ENCODE data around the gene KATNBL1. TPM values are rescaled to one million over a fixed set of nuclear protein-coding genes. Genes with fewer than 3 reads are reported as not detected.

Gene KATNBL1, protein sequence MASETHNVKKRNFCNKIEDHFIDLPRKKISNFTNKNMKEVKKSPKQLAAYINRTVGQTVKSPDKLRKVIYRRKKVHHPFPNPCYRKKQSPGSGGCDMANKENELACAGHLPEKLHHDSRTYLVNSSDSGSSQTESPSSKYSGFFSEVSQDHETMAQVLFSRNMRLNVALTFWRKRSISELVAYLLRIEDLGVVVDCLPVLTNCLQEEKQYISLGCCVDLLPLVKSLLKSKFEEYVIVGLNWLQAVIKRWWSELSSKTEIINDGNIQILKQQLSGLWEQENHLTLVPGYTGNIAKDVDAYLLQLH
- total RNA-seq: 10 to 100 TPM; 39.8 to 66.6 (median 50.5) TPM

DNA sequence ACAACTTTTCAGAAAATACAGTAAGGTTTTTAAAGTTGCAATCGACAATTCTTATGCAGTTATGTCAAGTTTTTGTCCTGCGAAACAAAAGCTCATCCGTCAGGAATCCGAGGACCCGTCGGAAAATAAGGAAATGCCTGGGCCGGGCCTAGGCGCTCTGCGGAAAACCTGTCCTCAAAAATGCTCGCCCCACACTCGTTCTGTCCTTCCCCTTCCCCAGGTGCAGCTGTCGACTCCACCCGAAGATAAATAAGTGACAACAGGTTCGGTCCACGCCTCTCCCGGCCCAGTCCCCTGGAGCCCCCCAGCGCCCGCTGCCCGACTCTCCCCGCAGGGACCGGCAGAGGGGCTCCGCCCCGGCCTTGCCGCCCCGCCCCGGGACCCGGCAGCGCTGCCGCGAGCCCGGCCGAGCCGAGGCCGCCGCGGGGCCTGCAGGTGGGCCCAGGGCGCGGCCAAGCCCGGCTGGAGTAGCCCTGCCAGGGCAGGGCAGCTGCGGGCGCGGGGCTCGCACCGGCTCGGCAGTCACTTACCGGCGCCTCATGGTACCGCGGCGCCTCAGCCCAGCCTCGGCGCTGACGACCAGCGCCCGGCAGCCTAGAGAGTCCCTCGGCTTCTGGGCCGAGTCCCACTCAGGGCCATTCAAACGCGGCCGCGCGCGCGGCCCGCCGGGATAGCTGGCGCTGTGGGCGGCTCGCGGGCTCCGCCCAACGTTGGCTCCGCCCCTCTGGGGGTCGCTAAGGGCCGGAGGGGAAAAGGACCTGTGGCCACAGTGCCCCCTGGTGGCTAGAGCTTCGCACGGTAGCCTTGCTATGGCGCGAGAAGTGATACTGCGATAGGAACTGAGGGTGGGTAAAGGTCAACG lies at the start of gene KATNBL1:
Gene KATNBL1 (minus strand): TSS at position 676 of the 862 bp plus-strand sequence. CDS start 46,420 bp downstream, outside the sequence.
- peaks cover 8 to 9% of the 10 kb centered on the region in 2 donors for H3K4me1 ChIP-seq
- H3K36me3 ChIP-seq: no peaks in the 10 kb centered on the region
- H3K27me3 ChIP-seq: no peaks in the 10 kb centered on the region
- peak within 1 kb of the TSS; percentile 66 to 81 (median 75) for H3K27ac ChIP-seq
- 1% methylated on average over 18 to 46 of the region's 81 CpGs for WGBS, 2 donors
- peak within 1 kb of the TSS in 2 of 3 donors; percentile 44 to 78 for H3K4me3 ChIP-seq (replicated peaks in 1 of 3)
- intact Hi-C loops (cut with DNase I): loop anchor here (2.0 kb wide), 1 partner anchor 147 kb away; no protein-coding TSS in a partner anchor
- H3K9me3 ChIP-seq: no peaks in the 10 kb centered on the region
- peak in 1 of 2 donors; percentile 96 for TF ChIP-seq POLR2A (IDR thresholded peaks at IDR 0.05)
- TF ChIP-seq, protein P1, sequence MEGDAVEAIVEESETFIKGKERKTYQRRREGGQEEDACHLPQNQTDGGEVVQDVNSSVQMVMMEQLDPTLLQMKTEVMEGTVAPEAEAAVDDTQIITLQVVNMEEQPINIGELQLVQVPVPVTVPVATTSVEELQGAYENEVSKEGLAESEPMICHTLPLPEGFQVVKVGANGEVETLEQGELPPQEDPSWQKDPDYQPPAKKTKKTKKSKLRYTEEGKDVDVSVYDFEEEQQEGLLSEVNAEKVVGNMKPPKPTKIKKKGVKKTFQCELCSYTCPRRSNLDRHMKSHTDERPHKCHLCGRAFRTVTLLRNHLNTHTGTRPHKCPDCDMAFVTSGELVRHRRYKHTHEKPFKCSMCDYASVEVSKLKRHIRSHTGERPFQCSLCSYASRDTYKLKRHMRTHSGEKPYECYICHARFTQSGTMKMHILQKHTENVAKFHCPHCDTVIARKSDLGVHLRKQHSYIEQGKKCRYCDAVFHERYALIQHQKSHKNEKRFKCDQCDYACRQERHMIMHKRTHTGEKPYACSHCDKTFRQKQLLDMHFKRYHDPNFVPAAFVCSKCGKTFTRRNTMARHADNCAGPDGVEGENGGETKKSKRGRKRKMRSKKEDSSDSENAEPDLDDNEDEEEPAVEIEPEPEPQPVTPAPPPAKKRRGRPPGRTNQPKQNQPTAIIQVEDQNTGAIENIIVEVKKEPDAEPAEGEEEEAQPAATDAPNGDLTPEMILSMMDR (IDR thresholded peaks at IDR 0.05): peak; percentile 85 to 96 (median 92)
- DNase-seq: peak; percentile 96 to 98

DNA sequence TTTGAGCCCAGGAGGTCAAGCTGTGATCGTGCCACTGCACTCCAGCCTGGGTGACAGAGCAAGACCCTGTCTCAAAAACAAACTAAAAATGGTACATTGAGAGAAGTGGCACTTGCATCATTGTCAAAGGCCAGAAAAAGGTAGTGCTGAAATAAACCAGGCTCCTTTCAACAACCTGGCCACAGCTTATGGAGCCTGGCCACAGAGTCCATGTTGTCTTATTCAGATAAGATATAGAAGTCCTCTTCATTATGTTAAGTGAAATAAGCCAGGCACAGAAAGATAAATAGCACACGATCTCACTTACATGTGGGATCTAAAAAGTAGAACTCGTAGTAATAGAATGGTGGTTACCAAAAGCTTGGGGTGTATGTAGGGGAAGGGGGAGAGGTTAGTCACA lies 49.7 kb upstream of the KATNBL1 start:
- peaks cover 6 to 18% of the 10 kb centered on the region in 2 donors for H3K36me3 ChIP-seq
- H3K4me1 ChIP-seq: no peaks in the 10 kb centered on the region
- no peaks in the 10 kb centered on the region for H3K9me3 ChIP-seq
- no peaks in the 10 kb centered on the region for H3K27me3 ChIP-seq
- H3K4me3 ChIP-seq (replicated peaks in 1 of 3): no peak overlapping the region
- H3K27ac ChIP-seq: no peak overlapping the region
- no peak for DNase-seq
- intact Hi-C loops (cut with DNase I): no loop called here
- TF ChIP-seq, protein P1 (IDR thresholded peaks at IDR 0.05): no peak
- no peak for TF ChIP-seq POLR2A (IDR thresholded peaks at IDR 0.05)
- 90 to 94% methylated on average over 3 of the region's 3 CpGs for WGBS, 2 donors

DNA sequence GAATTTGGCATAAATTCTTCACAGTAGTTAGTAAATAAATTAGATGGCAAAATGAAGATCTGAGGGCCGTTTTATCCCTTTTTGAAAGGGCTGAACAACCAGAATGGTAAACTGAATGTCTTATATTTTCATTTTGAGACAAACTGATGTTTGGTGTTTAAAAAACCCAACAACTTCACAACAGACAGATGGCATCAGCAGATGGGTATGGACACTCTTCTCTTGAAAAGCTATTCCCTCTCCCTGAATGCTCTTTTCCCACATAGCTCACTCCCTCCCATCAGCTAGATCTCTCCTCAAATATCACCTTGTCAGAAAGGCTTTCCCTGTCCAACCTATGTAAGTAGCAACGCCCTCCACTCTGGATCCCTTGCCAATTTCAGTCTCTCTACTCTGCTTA lies 48.3 kb upstream of the KATNBL1 start:
- intact Hi-C loops (cut with DNase I): no loop called here
- H3K36me3 ChIP-seq: peaks cover 15 to 32% of the 10 kb centered on the region in 2 donors

DNA sequence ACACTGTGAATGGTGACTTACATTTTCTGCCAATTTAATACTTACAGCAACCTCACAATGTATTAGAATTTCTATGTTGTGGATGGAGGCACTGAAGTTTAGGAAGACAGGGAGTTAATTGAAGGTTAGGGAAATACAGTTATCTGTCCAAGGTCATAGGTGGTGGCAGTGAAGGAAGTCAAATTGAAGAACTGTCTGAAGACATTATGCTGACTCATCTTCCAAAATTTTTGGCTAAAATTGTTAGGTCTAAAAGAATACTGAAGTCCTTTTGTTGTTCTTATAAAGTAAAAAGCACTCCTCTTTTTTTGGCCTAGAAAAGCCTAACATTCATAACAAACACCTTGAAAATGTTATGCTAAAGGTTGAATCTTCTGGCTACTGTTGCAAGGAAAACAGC lies 42.6 kb upstream of the KATNBL1 start:
- intact Hi-C loops (cut with DNase I): no loop called here
- Histone ChIP-seq H3K9me3 (no peaks in the 10 kb centered on the region), H3K36me3 (peaks cover 15 to 50% of the 10 kb centered on the region in 2 donors), H3K4me3 (replicated peaks in 1 of 3) (no peak overlapping the region), H3K4me1 (no peaks in the 10 kb centered on the region), H3K27me3 (no peaks in the 10 kb centered on the region), H3K27ac (no peak overlapping the region)
- TF ChIP-seq, protein P1 (IDR thresholded peaks at IDR 0.05): no peak
- TF ChIP-seq POLR2A (IDR thresholded peaks at IDR 0.05): no peak
- DNase-seq: no peak

More for the DNA sequence above, 48.3 kb upstream of the KATNBL1 start:
- no peak for TF ChIP-seq POLR2A (IDR thresholded peaks at IDR 0.05)
- TF ChIP-seq, protein P1 (IDR thresholded peaks at IDR 0.05): no peak
- Histone ChIP-seq H3K27me3 (no peaks in the 10 kb centered on the region), H3K27ac (no peak overlapping the region), H3K4me1 (no peaks in the 10 kb centered on the region), H3K4me3 (replicated peaks in 1 of 3) (no peak overlapping the region), H3K9me3 (no peaks in the 10 kb centered on the region)
- DNase-seq: no peak
- WGBS, 2 donors: 90 to 95% methylated on average over 2 of the region's 2 CpGs

All from thyroid gland (tissue), 4 donors.